ENCODE data around the gene PRR14.

Gene PRR14

DNA sequence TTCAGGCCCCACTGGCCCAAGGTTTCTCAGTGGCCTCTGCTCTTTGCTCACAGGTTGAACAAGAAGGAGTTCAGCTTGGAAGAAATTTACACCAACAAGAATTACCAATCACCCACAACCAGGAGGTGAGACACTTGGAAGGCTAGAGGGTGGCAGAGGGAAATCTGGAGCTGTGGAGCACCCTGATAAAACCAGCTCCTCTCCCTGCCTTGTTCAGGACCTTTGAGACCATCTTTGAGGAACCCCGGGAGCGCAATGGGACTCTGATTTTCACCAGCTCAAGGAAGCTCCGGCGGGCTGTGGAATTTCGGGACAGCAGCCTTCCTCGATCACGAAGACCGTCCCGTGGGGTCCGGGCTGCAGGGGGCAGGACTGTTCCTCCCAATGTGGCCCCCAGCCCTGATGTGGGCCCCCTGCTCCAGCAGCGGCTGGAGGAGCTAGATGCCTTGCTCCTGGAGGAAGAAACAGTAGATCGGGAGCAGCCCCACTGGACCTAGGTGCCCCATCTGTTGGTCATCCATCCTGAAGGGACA lies 5.1 kb downstream of the PRR14 start:
- no peak overlapping the region for H3K9ac ChIP-seq (ENCODE audit: low read depth, low read length, poor library complexity, severe bottlenecking)
- H3K36me3 ChIP-seq (ENCODE audit: insufficient read depth, low read length), result peaks cover 23% of the 10 kb centered on the region; the same call in 1 of the 2 replicates
- H2AFZ ChIP-seq (ENCODE audit: low read length), result no peak overlapping the region

DNA sequence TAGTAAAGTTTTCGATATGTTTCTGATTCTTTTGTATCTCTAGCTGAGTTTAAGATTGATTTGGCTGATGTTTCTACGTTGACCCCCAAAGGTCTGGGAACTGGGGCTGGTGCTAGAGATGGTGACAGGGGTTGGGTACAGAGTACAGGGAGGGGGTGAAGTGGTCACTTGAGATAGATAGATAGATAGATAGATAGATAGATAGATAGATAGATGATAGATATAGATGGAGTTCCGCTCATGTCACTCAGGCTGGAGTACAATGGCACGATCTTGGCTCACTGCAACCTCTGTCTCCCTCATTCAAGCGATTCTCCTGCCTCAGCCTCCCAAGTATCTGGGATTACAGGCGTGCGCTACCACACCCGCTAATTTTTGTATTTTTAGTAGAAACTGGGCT lies 5.6 kb downstream of the PRR14 start:
- no peak overlapping the region for H3K4me3 ChIP-seq (ENCODE audit: low read length, poor library complexity, severe bottlenecking)
- peaks cover 26% of the 10 kb centered on the region; the same call in 1 of the 2 replicates for H3K36me3 ChIP-seq (ENCODE audit: insufficient read depth, low read length)
- no peak for TF ChIP-seq CTCF (conservative IDR thresholded peaks at IDR 0.05; ENCODE audit: low read length)
- TF ChIP-seq EZH2phosphoT487 (IDR thresholded peaks at IDR 0.05; ENCODE audit: borderline replicate concordance), result no peak
- no peaks in the 10 kb centered on the region for H3K9me2 ChIP-seq (replicated peaks; ENCODE audit: low read depth, low read length)
- peaks cover 34% of the 10 kb centered on the region for H4K20me1 ChIP-seq (ENCODE audit: insufficient read depth, low read length, poor library complexity, severe bottlenecking)
- H3K9ac ChIP-seq (ENCODE audit: low read depth, low read length, poor library complexity, severe bottlenecking), result no peak overlapping the region
- peaks cover 36% of the 10 kb centered on the region for H3K79me2 ChIP-seq (ENCODE audit: insufficient read depth, low read length)
- peaks cover 4% of the 10 kb centered on the region; the same call in 1 of the 2 replicates for H3F3A ChIP-seq (ENCODE audit: low read depth)
- no peak overlapping the region for H3K4me2 ChIP-seq (ENCODE audit: low read depth, low read length, poor library complexity, severe bottlenecking)
- peaks cover 31% of the 10 kb centered on the region for H3K4me1 ChIP-seq (ENCODE audit: insufficient read depth, low read length, poor library complexity, severe bottlenecking)
- H3K9me3 ChIP-seq (ENCODE audit: insufficient read depth, low read depth, low read length), result no peaks in the 10 kb centered on the region
- H2AFZ ChIP-seq (ENCODE audit: low read length), result no peak overlapping the region
- no peaks in the 10 kb centered on the region for H3K27me3 ChIP-seq (ENCODE audit: insufficient read depth, low read length, poor library complexity, severe bottlenecking)

More for the DNA sequence above, 5.1 kb downstream of the PRR14 start:
- no peak for TF ChIP-seq EZH2phosphoT487 (IDR thresholded peaks at IDR 0.05; ENCODE audit: borderline replicate concordance)
- TF ChIP-seq CTCF (conservative IDR thresholded peaks at IDR 0.05; ENCODE audit: low read length), result no peak
- peaks cover 30% of the 10 kb centered on the region for H3K79me2 ChIP-seq (ENCODE audit: insufficient read depth, low read length)
- peaks cover 4% of the 10 kb centered on the region; the same call in 1 of the 2 replicates for H3F3A ChIP-seq (ENCODE audit: low read depth)
- H4K20me1 ChIP-seq (ENCODE audit: insufficient read depth, low read length, poor library complexity, severe bottlenecking), result peaks cover 29% of the 10 kb centered on the region
- peaks cover 26% of the 10 kb centered on the region for H3K4me1 ChIP-seq (ENCODE audit: insufficient read depth, low read length, poor library complexity, severe bottlenecking)
- H3K4me2 ChIP-seq (ENCODE audit: low read depth, low read length, poor library complexity, severe bottlenecking), result no peak overlapping the region
- H3K4me3 ChIP-seq (ENCODE audit: low read length, poor library complexity, severe bottlenecking), result no peak overlapping the region
- H3K9me3 ChIP-seq (ENCODE audit: insufficient read depth, low read depth, low read length), result no peaks in the 10 kb centered on the region
- H3K27me3 ChIP-seq (ENCODE audit: insufficient read depth, low read length, poor library complexity, severe bottlenecking), result no peaks in the 10 kb centered on the region
- no peaks in the 10 kb centered on the region for H3K9me2 ChIP-seq (replicated peaks; ENCODE audit: low read depth, low read length)

- peaks cover 34% of the 10 kb centered on the region; the same call in 1 of the 2 replicates for H3K36me3 ChIP-seq (ENCODE audit: insufficient read depth, low read length)
- H4K20me1 ChIP-seq (ENCODE audit: insufficient read depth, low read length, poor library complexity, severe bottlenecking), result peaks cover 36% of the 10 kb centered on the region
- H3K9ac ChIP-seq (ENCODE audit: low read depth, low read length, poor library complexity, severe bottlenecking), result peak overlapping the region; percentile 79
- H2AFZ ChIP-seq (ENCODE audit: low read length), result peak overlapping the region; percentile 69
- H3K4me3 ChIP-seq (ENCODE audit: low read length, poor library complexity, severe bottlenecking), result peak overlapping the region; percentile 75
- H3K4me1 ChIP-seq (ENCODE audit: insufficient read depth, low read length, poor library complexity, severe bottlenecking), result peaks cover 34% of the 10 kb centered on the region
- peak overlapping the region; percentile 95 for H3K4me2 ChIP-seq (ENCODE audit: low read depth, low read length, poor library complexity, severe bottlenecking)
- peaks cover 36% of the 10 kb centered on the region for H3K79me2 ChIP-seq (ENCODE audit: insufficient read depth, low read length)
- peaks cover 4% of the 10 kb centered on the region; the same call in 1 of the 2 replicates for H3F3A ChIP-seq (ENCODE audit: low read depth)
- TF ChIP-seq EZH2phosphoT487 (IDR thresholded peaks at IDR 0.05; ENCODE audit: borderline replicate concordance) (no peak), CTCF (conservative IDR thresholded peaks at IDR 0.05; ENCODE audit: low read length) (no peak)
- H3K9me3 ChIP-seq (ENCODE audit: insufficient read depth, low read depth, low read length), result no peaks in the 10 kb centered on the region
- no peaks in the 10 kb centered on the region for H3K9me2 ChIP-seq (replicated peaks; ENCODE audit: low read depth, low read length)
- H3K27me3 ChIP-seq (ENCODE audit: insufficient read depth, low read length, poor library complexity, severe bottlenecking), result no peaks in the 10 kb centered on the region
These were observed 6.5 kb downstream of the PRR14 start for GRCh38 chr16:30656974-30657865.

Data from Loucy (cell line).